ENCODE results near the gene ULBP2.
A peak's percentile ranks its signal among the peaks of the same experiment; 100 is the strongest.
"Not testable (repeated sequence)": the region's sequence is repeated elsewhere in the genome, so short reads cannot be mapped to it uniquely, and the experiment has no call there.

Gene ULBP2

DNA sequence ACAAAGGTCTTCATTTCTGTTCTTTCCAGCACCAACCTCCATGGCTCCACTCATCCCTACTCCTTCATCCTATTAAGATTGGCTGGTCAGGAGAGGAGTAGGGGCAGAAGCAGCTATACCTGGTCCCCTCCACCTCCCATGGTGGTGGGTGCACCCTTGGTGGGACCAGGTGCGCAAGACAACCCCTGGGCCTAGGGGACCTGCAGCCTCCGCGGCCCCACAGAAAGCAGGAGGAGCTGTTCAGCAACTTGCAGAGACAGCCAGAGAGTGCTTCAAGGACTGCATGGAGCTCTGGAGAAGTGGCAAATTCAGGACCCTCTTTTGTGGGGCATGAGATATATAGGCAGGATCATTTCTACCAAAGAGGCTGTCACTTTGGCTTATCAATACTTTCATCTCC, 9.8 kb downstream of the ULBP2 start:
- DNase-seq (ENCODE audit: low read depth): no peak

DNA sequence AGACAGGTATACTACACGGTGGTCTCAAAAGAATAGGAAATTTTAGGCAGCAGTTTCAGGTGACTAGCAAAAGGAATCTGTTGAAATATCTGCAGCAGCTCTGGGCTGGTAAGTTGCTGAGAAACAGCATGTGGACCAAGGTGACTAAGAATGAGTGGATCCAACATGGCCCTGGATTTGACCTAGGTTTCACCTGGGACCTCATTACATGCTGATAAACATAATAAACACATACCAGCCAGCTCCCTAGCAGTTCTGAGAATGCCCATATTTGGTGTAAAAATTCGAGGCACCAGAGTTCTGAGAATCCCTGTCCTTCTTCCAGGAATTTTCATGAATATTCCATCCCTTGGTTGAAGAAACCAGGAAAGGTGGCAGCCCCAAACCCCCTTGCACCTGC, 11.6 kb downstream of the ULBP2 start:
- DNase-seq (ENCODE audit: low read depth): not testable (repeated sequence)

DNA sequence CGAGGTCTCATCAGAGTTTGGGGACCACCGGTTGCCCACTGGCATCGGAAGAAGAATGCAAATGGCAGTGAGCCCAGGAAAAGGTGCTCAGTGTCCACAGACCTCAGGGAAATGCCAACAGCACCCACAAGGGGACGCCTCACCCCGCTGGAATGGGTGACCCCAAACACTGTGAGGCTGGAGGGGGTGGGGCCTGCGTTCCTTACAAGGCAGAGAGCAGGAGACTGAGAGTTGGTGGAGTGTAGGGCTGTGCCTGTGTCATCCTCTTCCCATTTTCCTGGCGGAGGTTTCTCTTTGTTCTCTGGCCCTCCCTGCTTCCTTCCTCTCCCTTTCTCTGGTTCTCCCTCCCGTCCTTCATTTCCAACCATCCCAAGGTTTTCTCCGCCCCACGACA, 12.1 kb downstream of the ULBP2 start:
- not testable (repeated sequence) for DNase-seq (ENCODE audit: low read depth)

DNA sequence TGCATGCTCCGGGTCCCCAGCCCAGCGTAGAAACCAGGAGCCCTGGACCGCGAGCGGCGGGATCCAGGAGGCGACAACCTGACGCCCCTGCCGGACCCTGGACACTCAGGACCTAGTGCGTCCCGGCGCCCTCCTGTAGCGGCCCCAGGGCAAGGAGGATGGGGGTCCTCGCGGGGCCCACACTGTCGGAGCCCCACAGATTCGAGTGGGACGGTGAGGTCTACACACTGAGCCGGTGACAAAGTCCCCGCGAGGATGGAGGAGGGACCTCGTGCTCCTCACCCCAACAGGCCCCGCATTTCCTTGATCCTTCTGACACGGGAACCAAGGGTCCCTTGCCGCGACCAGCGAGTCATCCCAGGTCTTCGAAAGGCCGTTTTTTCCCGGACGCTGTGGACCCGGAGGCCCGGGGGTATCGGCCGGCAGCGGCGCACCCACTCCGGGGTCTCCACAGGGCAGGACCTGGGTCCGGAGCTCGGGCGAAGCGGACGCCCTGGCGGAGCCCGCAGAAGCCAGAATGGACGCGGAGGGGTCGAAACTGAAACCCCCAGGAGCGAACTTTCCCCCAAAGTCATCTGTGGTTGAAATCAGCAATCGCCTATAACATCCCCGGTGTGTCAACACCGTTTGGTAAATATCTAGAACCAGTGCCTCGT, 12.6 kb downstream of the ULBP2 start:
- not testable (repeated sequence) for DNase-seq (ENCODE audit: low read depth)

DNA sequence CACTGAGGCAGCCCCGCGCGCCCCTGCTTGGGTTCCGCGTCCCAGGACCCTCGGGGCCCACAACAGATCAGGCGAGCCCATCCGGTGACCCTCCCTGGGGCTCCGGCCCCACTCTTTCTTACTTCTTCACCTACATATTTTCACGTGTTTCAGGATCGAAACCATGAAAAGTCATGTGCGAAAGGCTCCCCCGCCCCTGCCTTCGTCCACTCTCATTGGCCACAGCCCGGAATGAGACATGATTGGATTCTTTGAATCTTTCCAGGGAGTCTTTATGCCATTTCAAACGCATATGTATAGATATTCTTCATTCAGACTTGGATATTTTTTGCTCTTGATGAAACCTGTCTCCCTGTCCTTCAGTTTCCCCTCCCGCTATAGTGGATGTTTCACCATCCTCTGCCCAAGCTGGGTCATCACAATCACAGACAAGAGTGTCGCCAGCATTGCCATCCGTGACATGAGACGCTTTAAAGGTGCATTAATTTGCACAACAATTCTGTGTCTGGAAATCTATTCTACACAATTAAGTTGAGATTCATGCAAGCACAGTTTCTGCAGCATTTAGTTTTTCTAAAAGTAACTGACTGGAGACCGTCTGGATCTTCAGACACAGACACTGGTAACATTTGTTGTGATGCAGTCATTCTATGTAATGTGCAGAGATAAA, 13.3 kb downstream of the ULBP2 start:
- not testable (repeated sequence) for DNase-seq (ENCODE audit: low read depth)

DNA sequence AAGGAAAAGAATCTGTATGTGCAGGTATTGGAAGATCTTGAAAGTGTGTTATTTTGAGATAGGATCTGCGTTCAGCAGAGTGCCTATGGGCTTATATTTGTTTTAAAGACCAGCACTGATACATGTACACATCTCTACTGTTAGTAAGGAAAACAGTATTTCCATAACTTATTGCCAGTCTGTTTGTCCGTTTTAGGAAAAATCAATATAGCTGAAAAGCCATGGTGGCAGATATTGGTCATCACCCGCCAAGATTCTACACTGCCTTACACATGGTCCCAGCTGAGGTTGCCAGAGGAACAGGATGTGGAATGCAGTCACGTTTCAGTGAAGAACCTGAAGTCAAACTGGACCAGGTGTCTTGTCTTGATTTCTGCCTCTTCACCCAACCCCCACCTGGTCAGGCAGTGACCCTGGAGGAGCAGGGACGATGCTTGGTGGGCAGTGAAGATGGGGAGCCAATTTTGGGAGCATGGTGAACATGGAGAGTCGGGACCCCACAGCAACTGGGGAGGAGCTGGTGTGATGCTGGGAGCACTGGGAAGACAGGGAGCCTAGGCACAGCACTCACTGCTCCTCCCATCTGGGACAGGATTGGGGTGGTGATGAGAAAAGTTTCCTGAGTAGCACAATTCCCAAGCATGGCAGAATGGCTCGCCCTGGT, 14.0 kb downstream of the ULBP2 start:
- DNase-seq (ENCODE audit: low read depth): not testable (repeated sequence)

DNA sequence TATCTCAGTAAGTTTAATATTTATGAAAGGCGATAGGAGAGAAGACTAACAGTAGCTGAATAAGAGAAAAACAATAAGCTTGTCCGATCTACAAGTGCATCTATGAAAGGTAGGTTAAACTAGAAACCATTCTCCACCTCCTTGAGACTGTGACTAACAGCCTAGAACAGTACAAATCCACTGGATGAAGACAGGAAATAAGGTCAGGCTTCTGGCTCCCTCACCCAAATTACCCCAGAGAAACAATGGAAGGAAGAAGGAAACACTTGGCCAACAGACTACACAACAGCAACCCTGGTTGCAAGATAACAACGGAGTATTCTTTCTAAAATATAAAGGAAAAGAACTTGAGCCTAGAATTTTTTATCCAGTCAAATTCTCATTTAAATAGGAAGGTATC, 16.3 kb downstream of the ULBP2 start:
- DNase-seq (ENCODE audit: low read depth): not testable (repeated sequence)

DNA sequence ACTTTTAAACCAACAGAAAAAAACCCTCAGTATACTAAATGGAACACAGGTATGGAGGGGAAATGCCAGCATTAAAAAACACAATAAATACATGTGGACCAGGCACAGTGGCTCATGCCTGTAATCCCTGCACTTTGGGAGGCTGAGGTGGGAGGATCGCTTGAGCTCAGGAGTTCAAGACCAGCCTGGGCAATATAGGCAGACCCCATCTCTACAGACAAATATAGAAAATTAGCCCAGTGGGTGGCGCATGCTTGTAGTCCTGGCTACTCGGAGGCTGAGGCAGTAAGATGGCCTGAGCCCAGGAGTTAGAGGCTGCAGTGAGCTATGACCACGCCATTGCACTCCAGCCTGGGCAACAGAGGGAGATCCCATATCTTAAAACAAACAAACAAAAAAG, 18.0 kb downstream of the ULBP2 start:
- not testable (repeated sequence) for DNase-seq (ENCODE audit: low read depth)

DNA sequence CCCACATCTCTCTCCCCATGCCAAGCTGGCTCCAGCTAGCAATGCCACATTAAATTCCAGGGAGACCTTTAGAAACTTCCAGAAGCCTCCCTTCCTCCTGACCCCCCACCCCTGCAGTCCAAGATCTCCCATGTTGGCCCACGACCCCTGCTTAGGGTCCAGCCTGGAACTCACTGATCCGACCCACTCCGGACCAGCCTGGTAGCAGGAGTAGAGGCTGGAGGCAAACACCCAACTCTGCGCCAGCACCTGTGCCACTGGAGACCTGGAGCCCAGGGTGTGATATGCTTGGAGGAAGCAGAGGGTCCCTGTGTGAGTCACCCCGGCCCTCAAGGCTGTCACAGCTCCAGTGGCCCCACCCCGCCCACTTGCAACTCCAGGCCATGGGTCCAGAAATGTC, 18.7 kb downstream of the ULBP2 start:
- DNase-seq (ENCODE audit: low read depth): no peak

DNA sequence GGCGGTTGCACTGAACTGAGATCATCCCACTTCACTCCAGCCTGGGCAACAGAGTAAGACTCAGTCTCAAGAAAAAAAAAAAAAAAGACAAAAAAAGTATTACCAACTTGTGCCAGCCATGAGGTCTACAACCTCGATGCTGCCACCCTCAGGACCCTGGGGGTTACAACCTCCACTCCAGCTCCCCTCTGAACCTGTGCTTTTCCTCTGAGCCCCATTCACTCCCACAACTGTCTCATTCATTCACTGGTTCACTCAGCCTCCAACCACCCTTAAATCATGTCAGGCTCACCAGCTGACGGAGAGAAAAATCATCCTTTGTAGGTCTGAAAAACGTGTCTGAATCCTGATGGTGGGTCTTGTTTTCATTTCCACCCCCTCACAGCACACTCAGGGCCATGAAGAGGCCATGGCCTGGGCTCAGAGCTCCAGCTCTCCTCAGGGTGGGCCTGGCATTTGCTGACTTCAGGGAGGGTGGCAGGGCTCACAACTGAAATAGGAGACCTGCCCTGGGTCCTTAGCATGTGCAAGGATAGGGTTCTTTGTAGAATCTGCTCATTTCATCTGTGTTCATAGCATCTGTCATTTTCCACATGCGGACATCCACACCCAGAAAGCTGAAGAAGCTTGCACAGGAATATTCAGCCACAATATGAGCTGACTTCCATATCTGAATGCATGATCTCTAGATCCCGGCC, 20.1 kb downstream of the ULBP2 start:
- no peak for DNase-seq (ENCODE audit: low read depth)

DNA sequence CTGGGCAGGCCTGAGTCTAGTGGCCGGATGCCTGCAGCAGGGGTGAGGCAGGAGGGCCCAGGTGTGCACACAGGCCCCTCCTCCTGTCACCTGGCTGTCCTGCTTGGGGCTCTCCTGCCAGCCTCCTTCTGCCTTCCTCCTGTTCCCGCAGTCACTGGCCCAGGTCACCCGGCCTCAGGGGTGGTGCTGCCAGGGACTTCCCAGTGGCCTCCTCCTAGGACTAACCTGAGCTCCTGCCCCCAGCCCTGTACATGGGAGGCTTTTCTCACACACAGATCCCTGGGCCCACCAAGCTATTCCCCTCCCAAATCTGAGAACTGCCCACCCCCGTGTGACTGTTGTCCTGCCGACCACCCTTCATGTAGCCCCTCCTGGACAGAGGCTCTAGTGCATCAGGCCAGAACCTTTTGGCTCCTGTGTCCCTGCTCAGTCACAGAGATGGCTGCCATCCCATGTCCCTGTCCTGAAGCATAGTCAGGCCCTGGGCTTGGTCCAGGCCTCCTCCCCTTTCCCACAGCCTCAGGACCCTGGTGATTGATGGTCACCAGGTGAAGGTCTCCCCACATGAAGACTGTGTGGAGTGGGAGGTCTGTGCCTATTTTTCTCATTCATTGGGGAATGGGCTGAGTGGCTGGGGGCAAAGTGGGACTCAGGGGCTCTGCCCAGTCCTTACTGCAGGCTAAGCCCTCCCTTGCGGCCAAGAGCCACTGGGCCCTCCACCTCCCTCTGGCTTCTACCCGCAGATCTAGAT, 20.8 kb downstream of the ULBP2 start:
- no peak for DNase-seq (ENCODE audit: low read depth)

DNA sequence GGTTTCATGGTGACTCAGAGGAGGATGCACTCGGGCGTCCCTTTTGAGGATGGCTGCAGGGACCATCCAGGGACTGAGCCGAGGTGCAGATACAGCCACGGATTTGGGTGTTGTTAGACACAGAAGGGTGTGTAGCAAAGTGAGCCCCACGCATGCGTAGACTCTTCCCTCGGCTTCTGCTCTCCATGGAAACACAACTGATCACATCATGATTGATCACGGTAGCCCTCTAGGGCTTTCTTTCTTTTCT, 21.3 kb downstream of the ULBP2 start:
- DNase-seq (ENCODE audit: low read depth): no peak

DNA sequence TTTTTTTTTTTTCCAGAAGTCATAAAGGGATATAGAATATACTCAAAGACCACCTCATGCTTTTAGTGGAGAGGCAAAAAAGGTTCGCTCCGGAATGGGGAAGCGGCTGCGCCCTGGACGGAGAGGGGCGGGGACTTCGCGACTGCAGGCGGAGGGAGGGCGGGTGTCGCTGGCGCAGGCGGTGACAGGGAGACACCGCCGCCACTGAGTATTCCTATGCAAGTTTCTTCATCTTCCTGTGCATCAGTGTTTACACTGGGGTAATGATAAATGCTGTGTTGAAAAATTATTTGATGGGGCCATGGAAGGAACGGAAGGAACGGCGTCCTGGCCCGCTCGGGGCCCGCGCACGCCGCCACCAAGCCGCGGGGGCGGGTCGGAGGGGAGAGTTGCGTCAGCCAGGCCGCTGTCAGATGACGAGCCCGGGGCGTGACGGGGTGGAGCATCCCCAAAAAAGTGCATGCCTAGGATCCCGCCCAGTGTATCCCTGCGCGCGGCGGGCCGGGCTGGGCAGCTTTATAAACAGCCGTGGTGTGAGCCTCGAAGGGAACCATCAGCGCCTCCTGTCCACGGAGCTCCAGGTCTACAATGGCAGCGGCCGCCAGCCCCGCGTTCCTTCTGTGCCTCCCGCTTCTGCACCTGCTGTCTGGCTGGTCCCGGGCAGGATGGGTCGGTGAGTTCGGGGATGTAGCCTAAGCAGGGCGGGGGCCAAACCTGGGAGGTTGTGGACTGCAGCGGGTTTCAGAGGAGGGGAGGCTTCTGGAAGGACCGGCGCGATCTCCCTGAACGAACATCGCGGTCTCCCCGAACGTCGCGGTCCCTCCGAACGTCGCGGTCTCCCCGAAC, 21.9 kb downstream of the ULBP2 start, which contains the start of gene ULBP1:
Gene ULBP1 (plus strand): TSS at position 482 of the 846 bp plus-strand sequence. CDS start 107 bp downstream, at position 589.
- peak; percentile 41 for DNase-seq (ENCODE audit: low read depth)

DNA sequence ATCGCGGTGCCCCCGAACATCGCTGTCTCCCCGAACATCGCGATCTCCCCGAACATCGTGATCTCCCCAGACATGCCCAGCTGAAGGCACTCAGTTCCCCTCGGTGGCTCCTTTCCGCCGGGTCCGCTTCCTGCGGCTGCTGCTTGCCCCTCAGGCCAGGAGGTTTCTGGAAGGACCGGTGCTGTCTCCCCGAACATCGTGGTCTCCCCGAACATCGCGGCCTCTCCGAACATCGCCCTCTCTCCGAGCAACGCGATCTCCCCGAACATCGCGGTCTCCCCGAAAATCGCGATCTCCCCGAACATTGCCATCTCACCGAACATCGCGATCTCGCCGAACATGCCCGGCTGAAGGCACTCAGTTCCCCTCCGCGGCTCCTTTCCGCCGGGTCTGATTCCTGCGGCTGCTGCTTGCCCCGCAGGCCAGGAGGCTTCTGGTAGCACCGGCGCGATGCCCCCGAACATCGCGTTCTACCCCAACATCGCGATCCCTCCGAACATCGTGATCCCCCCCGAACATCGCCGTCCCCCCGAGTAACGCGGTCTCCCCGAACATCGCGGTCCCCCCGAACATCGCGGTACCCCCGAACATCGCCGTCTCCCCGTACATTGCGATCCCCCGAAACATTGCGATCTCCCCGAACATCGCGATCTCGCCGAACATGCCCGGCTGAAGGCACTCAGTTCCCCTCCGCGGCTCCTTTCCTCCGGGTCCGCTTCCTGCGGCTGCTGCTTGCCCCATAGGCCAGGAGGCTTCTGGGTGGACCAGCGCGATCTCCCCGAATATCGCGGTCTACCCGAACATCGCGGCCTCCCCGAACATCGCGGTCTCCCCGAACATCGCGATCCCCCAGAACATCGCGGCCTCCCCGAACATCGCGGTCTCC, 22.7 kb downstream of the ULBP2 start:
- no peak for DNase-seq (ENCODE audit: low read depth)

DNA sequence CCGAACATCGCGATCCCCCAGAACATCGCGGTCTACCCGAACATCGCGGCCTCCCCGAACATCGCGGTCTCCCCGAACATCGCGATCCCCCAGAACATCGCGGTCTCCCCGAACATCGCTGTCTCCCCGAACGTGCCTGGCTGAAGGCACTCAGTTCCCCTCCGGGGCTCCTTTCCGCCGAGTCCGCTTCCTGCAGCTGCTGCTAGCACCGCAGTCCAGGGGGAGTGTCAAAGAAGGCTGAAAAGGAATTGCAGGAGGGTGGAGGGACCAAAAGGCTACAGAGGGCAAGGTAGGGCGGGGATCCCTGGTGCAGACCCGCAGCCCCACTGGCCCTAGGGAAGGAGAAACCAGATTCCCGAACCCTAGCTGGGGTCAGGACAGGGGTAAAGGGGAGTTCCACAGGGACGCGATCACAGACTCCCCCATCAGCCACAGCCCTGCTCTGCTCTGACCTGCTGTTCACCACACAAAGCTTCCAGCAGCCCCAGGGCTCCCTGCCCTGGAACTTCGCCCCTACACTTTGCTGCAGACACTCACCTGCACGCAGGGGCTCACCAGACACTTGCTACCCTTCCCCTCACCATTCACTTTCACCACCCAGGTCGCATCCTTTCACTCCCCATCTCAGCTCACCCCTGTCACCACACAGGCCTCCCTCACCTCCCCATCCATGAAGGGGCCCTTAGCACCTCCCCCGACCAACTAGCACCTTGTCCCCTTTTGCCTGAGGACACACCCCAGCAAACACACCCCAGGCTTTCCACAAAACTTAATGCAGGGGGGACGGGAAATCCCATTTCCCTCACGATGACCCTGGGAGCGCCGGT, 23.6 kb downstream of the ULBP2 start:
- no peak for DNase-seq (ENCODE audit: low read depth)

DNA sequence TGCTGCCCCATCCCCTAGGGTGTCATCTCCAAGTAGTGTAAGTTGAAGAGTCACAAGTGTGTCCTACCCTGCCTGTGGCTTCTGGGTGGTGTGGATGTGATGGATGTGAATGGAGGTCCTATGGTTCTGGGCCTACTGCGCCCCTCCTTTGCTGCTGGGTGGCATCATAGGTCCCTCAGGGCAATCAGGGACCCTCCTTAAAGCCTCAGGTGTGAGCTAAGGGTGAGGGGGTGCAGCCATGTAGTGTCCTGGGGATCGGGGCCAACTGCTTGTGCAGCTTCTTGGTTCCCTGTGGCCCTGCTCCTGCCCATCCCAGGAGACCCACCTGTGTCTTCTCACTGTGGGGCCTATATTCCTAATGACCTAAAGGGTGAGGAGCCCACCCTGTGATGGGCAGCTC, 24.5 kb downstream of the ULBP2 start:
- DNase-seq (ENCODE audit: low read depth): not testable (repeated sequence)

DNA sequence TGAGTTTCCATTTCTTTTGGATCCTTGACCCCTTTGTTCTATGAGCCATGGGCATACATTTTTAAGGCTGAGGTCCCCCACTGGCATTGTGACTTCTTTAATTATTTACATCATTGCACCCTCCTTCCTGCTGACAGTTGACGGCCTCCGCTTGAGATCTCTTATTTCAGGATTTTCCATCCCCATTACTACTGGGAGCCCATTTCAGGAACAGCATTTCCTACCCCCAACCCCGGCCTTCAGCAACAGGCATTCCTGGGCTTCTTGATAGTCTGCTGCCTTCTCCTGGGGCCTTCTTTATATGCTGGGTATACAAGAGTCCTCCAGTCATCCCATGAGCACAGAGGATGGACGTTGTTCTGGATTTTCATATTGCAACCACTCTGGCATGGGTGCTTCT, 25.8 kb downstream of the ULBP2 start:
- no peak for DNase-seq (ENCODE audit: low read depth)

DNA sequence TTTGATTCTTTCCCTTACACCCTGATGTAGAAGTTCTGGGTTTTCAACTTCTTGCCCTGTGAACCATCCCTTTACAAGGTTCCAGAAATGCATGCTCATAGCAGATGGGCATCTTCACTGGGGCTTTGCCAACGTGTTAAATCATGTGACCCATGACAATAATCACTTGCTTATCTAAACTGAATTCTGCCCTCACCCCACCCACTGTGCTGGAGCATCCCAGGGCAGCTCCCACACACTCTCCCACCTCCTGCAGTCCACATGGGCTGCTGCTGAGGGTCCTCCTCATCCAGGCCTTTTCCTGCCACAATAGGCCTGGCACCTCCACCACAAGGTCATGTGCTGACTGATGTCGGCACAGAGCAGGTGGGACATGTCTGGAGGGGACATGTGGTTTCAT, 26.2 kb downstream of the ULBP2 start:
- not testable (repeated sequence) for DNase-seq (ENCODE audit: low read depth)

DNA sequence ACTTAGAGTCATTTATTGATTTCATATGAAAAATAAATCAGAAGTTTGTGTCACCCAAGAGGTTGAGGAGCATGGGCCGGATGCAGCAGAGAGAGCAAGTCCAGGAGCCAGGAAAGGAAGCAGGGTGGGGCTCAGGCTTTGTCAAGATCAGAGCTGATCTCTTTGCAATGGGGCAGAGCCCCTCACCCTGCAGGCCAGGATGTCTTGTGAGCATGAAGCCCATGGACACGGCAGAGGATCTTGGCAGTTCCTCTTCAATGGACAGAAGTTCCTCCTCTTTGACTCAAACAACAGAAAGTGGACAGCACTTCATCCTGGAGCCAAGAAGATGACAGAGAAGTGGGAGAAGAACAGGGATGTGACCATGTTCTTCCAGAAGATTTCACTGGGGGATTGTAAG, 27.1 kb downstream of the ULBP2 start:
- DNase-seq (ENCODE audit: low read depth): not testable (repeated sequence)

Data from non-pigmented ciliary epithelial cell (primary cell).